Fibroblast of mammary gland (primary cell): Measurements from ENCODE around the gene TRIML2.

ENCODE experiments used
- DNase-seq: peaks from one replicate; pipeline ENCODE4 v3.0.0-alpha.2; 2010; ENCODE audit warnings: low read depth
- H3K4me3 ChIP-seq: 2 replicates; pipeline ENCODE4 v1.5.1; 2011; ENCODE audit warnings: low read depth, mild to moderate bottlenecking, low read length, moderate library complexity; ENCODE audit not compliant: control insufficient read depth
- TF ChIP-seq, protein P1 (sequence below): conservative IDR thresholded peaks from 2 replicates; pipeline ENCODE4 v1.5.1; 2011; ENCODE audit warnings: low read depth, low read length, inconsistent platforms; ENCODE audit not compliant: control insufficient read depth, insufficient read depth

TRIML2 gene

DNA sequence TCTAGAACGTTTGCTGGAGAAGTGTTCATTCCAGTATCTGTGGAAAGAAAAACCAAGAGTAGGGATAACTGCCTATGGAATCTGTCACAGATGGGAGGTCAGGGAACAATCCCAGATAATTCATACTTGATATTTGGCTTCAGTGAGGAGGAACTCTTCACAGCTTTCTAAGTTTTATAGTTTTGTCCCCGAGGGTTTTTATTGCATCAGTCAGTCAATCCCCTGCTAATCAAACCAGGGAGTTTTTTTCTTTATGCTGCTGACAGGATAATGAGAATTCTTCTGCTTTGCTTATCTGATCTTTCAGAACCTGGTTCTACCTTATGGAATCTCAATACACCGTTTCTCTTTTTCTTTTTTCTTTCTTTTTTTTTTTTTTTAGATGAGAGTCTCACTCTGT is 633 bp upstream of the TRIML2 start:
- TF ChIP-seq, protein P1, sequence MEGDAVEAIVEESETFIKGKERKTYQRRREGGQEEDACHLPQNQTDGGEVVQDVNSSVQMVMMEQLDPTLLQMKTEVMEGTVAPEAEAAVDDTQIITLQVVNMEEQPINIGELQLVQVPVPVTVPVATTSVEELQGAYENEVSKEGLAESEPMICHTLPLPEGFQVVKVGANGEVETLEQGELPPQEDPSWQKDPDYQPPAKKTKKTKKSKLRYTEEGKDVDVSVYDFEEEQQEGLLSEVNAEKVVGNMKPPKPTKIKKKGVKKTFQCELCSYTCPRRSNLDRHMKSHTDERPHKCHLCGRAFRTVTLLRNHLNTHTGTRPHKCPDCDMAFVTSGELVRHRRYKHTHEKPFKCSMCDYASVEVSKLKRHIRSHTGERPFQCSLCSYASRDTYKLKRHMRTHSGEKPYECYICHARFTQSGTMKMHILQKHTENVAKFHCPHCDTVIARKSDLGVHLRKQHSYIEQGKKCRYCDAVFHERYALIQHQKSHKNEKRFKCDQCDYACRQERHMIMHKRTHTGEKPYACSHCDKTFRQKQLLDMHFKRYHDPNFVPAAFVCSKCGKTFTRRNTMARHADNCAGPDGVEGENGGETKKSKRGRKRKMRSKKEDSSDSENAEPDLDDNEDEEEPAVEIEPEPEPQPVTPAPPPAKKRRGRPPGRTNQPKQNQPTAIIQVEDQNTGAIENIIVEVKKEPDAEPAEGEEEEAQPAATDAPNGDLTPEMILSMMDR, result no peak
- H3K4me3 ChIP-seq, result no peak overlapping the region
- DNase-seq, result no peak

DNA sequence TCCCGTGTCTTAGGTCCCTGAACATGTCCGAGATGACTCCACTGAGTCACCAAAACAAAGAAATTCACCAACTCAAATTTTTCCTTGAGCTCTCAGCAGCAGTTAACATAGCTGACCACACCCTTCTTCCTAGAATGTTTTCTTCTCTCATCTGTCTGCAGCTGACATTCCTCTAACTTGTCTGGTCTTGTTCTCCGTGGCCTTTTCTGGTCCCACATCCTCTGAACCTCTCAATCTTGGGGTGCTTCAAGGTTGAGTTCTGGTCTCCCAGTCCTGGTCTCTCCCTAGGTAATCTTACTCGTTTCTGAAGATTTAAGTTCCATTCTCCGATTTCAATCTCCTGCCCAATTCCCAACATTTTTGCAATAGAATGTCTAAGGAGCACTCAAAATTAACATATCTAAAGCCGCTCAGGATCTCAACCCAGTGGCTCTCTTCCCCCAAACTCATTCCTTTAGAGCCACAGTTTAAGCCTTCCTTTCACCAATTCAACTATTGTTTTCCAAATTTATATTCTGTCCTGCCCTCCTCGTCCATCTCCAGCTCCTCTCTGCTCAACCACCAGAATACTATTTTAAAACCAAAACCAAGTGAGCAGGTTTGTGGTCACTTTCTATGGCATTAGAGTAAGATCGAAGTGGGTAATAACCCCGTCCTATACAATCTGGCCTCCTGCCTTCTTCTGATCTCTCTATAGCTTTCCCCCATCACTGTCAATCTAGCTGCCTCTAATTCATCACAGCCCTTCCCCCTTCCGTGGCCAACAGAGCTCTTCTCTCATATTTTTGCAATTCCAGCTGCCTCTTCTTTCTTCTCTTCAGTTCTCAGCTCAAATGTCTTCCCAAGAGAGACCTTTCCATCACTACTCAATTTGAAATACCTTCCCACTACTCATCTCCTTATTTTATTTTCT is 1.2 kb downstream of the TRIML2 start:
- TF ChIP-seq, protein P1, result no peak
- DNase-seq, result peak; percentile 36
- no peak overlapping the region for H3K4me3 ChIP-seq

DNA sequence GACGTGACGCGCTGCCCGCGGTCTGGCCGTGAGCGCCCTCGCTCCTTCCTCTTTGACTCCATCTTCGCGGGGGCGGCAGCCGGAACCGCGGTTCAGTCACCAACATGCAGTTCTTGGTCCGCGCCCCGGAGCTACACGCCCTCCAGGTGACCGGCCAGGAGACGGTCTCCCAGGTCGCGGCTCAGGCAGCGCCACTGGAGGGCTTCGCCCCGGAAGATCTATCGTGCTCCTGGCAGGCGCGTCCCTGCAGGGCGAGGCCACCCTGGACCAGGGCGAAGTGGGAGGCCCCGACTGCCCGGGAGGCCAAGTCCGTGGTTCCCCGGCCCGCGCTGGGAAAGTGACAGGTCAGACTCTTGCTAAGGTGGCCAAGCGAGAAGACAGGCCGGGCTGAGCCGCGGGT is 2.9 kb downstream of the TRIML2 start:
- H3K4me3 ChIP-seq, result no peak overlapping the region
- TF ChIP-seq, protein P1, result no peak

DNA sequence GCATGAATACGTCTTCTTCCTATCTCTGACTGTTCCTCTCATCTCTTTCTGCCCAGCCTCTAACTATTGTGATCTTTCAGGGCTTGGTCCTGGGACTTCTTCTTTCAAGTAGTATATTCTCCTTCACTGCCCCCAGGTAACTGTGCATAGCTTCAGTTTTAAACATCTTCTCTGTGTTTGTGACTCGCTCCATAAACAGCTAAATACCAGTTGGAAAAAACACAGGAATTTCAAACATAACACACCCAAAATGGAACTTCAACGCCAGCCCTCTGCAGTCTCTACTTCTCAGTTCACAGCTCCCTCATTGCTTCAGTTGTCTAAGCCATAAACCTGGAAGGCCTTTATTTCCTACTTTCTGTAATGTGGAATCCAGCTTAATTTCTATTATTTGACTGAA is 16.6 kb downstream of the TRIML2 start:
- no peak for DNase-seq
- TF ChIP-seq, protein P1, result no peak
- H3K4me3 ChIP-seq, result no peak overlapping the region

More for the DNA sequence above, 2.9 kb downstream of the TRIML2 start:
- no peak for DNase-seq

DNA sequence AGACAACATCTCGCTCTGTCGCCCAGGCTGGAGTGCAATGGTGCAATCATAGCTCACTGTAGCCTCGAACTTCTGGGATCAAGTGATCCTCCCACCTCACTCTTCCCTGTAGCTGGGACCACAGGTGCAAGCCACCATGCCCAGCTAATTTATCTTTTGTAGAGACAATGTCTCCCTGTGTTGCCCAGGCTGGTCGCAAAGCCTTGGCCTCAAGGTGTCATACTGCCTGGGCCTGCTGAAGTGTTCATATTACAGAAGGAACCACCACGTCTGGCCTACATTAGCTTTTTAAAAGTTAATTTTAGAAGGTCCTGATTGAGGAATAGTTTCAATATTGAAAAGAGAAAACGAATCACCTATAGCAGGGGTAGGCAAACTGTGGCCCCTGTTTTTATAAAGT is 22.5 kb downstream of the TRIML2 start:
- no peak for DNase-seq
- TF ChIP-seq, protein P1, result no peak
- no peak overlapping the region for H3K4me3 ChIP-seq

DNA sequence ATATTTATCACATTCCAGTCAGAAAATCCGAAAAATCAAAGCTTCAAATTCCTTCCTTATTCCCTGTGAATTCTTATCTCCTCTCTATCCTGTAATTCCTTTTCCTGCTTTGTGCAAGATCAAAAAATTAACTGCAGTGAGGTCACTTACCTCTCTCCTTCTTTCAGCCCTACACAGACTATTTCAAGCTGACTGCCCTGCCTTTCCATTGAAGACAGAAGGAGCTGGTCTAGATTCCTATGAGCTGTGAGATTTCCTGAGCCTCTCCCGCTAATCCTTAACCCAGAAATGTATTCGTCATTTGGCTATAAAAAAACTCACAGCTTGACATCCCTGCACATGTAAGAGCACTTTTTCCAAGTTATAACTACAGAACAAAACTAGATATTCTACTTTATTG is 26.6 kb downstream of the TRIML2 start:
- H3K4me3 ChIP-seq, result no peak overlapping the region
- no peak for DNase-seq
- TF ChIP-seq, protein P1, result no peak
